KOPT-K1 (cell line): ENCODE measurements around the gene BBX.

Experiments
- H3K27ac ChIP-seq: fragments of 200-600 bp; sonication (generic); 2 replicates; pipeline ENCODE4 v1.5.1; 2016; ENCODE audit warnings: antibody characterized with exemption, mild to moderate bottlenecking, low read depth, low read length; ENCODE audit not compliant: poor library complexity, severe bottlenecking
- H3K36me3 ChIP-seq: fragments of 200-600 bp; sonication (generic); 2 replicates; pipeline ENCODE4 v1.5.1; 2017; ENCODE audit warnings: antibody characterized with exemption, mild to moderate bottlenecking, low read length, moderate library complexity; ENCODE audit not compliant: insufficient read depth
- H3K9me3 ChIP-seq: fragments of 200-600 bp; sonication (generic); 2 replicates; pipeline ENCODE4 v1.5.1; 2017; ENCODE audit warnings: antibody characterized with exemption, low read length, mild to moderate bottlenecking; ENCODE audit not compliant: insufficient read depth, poor library complexity, severe bottlenecking

Gene BBX

DNA sequence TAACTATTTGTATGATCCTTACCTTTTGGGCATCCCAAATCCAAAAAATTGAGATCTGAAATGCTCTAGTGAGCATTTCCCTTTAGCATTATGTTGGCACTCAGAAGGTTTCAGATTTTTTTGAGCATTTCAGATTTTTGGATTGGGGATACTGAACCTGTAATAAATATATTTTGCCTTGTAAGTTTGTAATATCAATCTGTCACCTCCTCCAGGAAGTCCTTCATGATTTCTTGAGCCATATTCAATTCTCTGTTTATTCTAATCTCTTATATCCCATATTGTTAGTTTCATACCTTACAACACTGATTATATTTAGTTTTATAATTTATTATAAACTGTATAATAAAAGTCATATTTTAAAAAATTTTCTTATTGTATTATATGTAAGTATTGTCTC is 215.2 kb downstream of the BBX start:
- no peaks in the 10 kb centered on the region for H3K9me3 ChIP-seq
- no peak overlapping the region for H3K27ac ChIP-seq
- H3K36me3 ChIP-seq = no peaks in the 10 kb centered on the region

DNA sequence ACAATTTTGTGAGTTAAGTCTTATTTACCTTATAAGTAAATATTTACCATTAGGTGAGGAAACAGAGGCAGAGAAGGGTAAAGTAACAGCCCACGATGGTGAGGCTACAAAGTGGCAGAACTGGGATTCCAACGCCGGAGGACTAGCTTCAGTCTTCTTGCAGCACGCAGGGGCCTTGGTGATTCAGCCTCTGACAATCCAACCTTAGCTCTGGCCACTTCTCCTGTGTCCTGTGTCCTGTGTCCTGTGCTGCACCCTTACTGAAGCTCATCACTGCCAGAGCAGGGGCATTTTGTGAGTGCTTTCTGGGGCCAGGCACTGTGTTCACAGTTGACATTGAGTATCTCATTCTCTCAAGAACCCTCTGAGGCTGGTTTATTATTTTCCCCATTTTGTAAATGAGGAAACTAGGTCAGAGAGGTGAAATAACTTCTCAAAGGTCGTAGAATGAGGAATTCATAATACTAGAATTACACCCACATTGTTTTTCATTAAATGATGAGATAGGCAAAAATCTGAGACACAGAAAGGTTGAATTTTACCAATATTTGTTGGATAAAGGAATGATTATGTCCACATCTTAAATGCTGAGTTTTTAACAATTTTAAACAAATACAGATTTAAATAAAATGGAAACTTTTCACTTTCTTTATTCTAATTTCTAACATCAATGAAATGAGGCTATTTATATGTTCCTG is 215.9 kb downstream of the BBX start:
- Histone ChIP-seq H3K9me3 (no peaks in the 10 kb centered on the region), H3K27ac (no peak overlapping the region)

DNA sequence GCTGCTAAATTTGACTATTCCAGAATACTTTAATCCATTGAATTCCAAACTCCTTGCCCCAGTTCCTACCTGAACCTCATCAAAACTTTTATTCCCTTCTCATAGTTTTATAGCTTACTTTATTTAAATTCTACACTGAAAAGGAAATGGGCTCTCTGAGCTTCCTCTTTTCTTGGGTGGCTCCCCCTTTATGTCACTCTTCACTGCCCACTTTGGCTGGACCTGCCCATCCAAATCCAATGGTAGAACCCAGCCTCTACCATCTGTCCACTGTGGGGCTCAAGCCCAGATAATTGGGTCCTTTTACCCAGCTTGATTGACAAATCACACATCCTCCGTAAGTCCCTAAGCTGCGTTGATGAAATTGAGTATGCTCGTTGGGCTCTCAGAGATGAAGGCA is 216.5 kb downstream of the BBX start:
- no peaks in the 10 kb centered on the region for H3K9me3 ChIP-seq
- H3K36me3 ChIP-seq = no peaks in the 10 kb centered on the region
- H3K27ac ChIP-seq = no peak overlapping the region

More for the DNA sequence above, 215.9 kb downstream of the BBX start:
- H3K36me3 ChIP-seq = no peaks in the 10 kb centered on the region

DNA sequence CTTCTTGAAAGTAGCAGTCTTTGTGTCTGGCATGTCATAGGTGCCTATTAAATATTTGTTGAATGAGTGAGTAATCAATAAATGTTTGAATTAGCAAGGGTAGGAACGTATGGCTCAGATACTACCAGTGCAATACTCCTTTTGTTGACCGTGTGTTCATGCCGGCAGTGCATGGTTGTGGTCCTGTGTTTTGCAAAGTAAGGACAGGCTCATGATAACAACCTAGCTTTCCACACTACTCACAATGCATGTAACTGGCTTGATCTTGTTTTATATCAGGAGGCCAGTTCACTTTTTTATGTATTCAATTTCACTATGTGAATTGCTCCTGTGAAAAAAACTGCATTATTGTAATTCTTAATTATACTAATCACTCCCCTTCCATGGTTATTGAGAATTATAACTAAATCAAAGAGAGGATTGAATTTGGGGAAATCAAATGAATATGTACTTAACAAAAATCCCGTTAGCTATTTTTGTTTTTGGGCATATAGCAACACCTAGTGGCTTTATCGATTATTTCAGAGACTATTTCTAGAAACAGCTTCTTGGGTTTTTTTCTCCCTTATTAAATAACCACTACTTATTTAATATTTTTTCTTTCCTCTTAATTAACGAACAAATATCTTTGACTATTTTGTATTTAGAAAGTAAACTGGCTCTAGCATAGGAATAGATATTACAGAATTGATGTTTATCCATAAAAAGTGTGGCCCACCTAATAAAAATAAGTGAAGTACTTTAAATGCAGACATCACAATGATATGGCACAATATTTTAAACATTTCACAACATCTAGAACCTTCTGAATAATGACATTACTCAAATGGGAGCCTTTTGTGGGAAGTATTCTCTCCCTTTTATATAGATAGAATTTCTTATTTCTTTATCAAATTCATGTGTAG is 218.5 kb downstream of the BBX start:
- H3K9me3 ChIP-seq = no peaks in the 10 kb centered on the region
- H3K36me3 ChIP-seq = no peaks in the 10 kb centered on the region
- H3K27ac ChIP-seq = no peak overlapping the region

DNA sequence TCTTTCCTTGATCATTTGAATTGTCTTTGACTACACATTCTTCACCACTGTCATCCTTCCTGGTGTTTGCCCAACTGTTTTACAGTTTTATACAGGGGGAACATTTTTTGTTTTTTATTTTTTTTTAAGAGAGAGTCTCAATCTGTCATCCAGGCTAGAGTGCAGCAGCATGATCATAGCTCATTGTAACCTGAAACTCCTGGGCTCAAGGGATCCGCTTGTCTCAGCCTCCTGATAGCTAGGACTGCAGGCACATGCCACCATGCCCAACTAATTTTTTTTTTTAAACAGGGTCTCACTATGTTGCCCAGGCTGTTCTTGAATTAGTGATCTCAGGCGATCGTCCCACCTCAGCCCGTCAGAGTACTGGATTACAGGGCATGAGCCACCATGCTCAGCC is 222.6 kb downstream of the BBX start:
- H3K36me3 ChIP-seq = 0 out of 2 replicates have a peak, but pooled peaks cover 4% of the 10 kb centered on the region
- no peaks in the 10 kb centered on the region for H3K9me3 ChIP-seq
- no peak overlapping the region for H3K27ac ChIP-seq

DNA sequence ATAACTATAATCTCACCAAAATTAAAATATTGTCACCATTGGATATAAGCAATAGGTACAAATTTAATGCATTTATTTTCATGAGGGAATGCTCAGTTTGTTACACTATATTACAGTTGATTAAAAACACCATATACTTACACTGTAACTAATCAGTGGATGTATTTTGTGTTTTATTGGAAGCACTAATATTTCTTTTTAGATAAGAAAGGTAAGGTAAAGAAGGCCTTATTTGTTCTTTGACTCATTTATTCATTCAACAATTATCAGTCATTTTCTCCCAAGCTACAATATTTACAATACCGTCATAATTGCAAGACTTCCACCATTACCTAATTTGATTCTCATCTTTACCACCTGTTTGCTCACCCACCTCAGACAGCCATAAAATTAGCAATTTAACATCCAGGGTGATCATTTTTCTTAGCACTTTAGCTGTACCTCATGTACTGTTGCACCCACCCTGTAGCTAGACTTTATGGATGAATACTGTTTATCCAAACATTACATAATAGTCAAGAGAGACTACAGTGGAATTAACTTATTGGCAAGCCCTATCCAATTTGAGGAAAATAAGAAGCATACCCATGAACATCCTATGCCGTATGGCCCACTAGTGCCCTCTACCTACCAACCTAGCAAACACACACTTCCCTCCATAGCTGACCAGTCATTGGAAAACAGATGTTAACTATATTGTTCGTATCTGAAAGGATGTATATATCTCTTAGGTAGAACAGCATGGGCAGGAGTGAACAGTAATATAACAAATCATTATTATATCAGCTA is 229.6 kb downstream of the BBX start:
- 0 out of 2 replicates have a peak, but pooled peaks cover 4% of the 10 kb centered on the region for H3K36me3 ChIP-seq
- no peaks in the 10 kb centered on the region for H3K9me3 ChIP-seq
- no peak overlapping the region for H3K27ac ChIP-seq

GRCh38 chr3:107753494-107753893 is 230.7 kb downstream of the BBX start:
- 0 out of 2 replicates have a peak, but pooled peaks cover 4% of the 10 kb centered on the region for H3K36me3 ChIP-seq
- no peak overlapping the region for H3K27ac ChIP-seq
- no peaks in the 10 kb centered on the region for H3K9me3 ChIP-seq

DNA sequence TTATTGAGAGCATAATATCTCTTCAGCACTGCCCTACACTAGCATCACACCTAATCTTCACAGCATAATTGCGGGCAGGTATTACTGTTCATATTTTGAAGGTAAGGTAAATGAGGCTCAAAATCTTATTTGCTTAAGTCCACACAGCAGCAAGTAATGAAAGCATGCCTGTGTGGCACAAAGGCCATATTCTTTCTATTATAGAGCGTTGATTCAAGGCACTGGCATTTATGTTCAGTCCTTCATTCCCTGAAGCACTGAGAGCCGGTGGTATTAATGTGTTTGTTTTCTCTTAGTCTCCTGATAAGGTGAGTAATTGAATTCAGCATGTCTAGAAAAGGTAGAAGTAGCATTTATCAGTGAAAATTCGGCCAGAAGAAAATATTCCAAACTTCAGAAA is 231.2 kb downstream of the BBX start:
- Histone ChIP-seq H3K9me3 (no peaks in the 10 kb centered on the region), H3K36me3 (0 out of 2 replicates have a peak, but pooled peaks cover 4% of the 10 kb centered on the region), H3K27ac (no peak overlapping the region)

- Histone ChIP-seq H3K9me3 (no peaks in the 10 kb centered on the region), H3K36me3 (no peaks in the 10 kb centered on the region), H3K27ac (no peak overlapping the region)
These were observed 233.9 kb downstream of the BBX start for GRCh38 chr3:107756649-107757048.

- Histone ChIP-seq H3K36me3 (no peaks in the 10 kb centered on the region), H3K9me3 (no peaks in the 10 kb centered on the region), H3K27ac (no peak overlapping the region)
These were observed 234.4 kb downstream of the BBX start for GRCh38 chr3:107757140-107757539.

GRCh38 chr3:107760144-107760543 is 237.4 kb downstream of the BBX start:
- H3K9me3 ChIP-seq = no peaks in the 10 kb centered on the region
- H3K36me3 ChIP-seq = no peaks in the 10 kb centered on the region
- no peak overlapping the region for H3K27ac ChIP-seq

- no peak overlapping the region for H3K27ac ChIP-seq
- H3K9me3 ChIP-seq = no peaks in the 10 kb centered on the region
- no peaks in the 10 kb centered on the region for H3K36me3 ChIP-seq
These were observed 238.6 kb downstream of the BBX start for GRCh38 chr3:107761391-107761790.

DNA sequence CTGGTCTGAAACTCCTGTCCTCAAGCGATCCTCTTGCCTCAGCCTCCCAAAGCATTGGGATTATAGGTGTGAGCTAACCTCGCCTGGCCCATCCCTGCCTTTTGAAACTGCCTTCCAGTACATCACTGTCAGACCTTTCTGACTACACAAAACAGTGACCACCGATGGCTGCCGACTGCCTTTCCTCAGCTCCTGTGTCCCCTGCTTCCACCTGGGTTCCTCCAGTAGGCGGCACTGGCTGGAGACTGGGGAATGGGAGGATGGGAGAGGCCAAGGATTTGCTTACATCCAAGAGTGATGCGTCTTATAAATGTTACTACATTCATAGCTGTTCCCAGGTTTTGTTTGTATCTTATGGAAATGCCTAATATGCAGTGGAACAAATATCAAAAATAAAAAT is 242.8 kb downstream of the BBX start:
- no peak overlapping the region for H3K27ac ChIP-seq
- no peaks in the 10 kb centered on the region for H3K36me3 ChIP-seq

GRCh38 chr3:107767897-107768605 is 245.3 kb downstream of the BBX start:
- H3K36me3 ChIP-seq = no peaks in the 10 kb centered on the region; the same call in 1 of the 2 replicates
- H3K9me3 ChIP-seq = no peaks in the 10 kb centered on the region
- no peak overlapping the region for H3K27ac ChIP-seq

More for the DNA sequence above, 242.8 kb downstream of the BBX start:
- H3K9me3 ChIP-seq = no peaks in the 10 kb centered on the region
